Right lobe of liver (tissue), 4 donors: ENCODE data around the gene ZNF578.
"Not testable (repeated sequence)": the region's sequence is repeated elsewhere in the genome, so short reads cannot be mapped to it uniquely, and the experiment has no call there.

Experiments used
- POLR2A ChIP-seq: fragments of 450-650 bp; IDR thresholded peaks from one replicate; pipeline ENCODE4 v1.6.1; 2017; ENCODE audit warnings: antibody characterized with exemption, mild to moderate bottlenecking
- TF ChIP-seq, protein P1 (sequence below), 4 donors: fragments of 200-600 bp in 3 of 4; fragments of 450-650 bp in 1 of 4; IDR thresholded peaks; one replicate each; pipeline versions ENCODE4 v1.5.1 to v1.8.0; 2016 to 2022; ENCODE audit warnings: antibody characterized with exemption in 4 of 4, mild to moderate bottlenecking in 2 of 4
- donor health status: DM: no; HTN: no; CAD: no.
- donor health status: DM: no; HTN: no; CAD: no.
- donor health status: DM: no; HTN: yes; CAD: no.

DNA sequence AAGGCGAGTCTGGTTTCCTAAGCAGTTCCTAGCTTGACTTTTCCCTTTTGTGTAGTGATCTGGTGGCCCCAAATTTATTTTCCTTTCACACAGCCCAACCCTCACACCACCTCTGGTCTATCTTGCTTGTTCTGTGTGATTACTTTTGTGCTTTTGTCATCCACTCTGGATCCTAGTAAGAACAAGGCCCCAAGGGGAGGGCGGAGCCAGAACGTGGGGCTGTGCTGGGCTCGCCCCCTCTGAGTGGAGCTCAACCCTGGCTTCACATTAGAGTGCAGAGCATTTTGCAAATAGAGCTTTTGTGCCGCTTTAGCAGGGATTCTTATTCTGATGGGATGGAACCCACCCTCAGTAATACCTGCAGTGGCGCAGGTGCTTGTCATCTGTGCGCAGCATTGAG, 31.7 kb downstream of the ZNF578 start:
- TF ChIP-seq, protein P1, sequence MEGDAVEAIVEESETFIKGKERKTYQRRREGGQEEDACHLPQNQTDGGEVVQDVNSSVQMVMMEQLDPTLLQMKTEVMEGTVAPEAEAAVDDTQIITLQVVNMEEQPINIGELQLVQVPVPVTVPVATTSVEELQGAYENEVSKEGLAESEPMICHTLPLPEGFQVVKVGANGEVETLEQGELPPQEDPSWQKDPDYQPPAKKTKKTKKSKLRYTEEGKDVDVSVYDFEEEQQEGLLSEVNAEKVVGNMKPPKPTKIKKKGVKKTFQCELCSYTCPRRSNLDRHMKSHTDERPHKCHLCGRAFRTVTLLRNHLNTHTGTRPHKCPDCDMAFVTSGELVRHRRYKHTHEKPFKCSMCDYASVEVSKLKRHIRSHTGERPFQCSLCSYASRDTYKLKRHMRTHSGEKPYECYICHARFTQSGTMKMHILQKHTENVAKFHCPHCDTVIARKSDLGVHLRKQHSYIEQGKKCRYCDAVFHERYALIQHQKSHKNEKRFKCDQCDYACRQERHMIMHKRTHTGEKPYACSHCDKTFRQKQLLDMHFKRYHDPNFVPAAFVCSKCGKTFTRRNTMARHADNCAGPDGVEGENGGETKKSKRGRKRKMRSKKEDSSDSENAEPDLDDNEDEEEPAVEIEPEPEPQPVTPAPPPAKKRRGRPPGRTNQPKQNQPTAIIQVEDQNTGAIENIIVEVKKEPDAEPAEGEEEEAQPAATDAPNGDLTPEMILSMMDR (IDR thresholded peaks at IDR 0.05) = not testable (repeated sequence)
- TF ChIP-seq POLR2A = not testable (repeated sequence)
